IMR-90 (cell line): ENCODE data around the gene H1-8. TPM values are rescaled to one million over a fixed set of nuclear protein-coding genes. Genes with fewer than 3 reads are reported as not detected.

ENCODE experiments used
- ATAC-seq: fragments of 200-7000 bp; cut with Tn5 transposase; 2 replicates; pipeline ENCODE4 v1.9.1; 2020; ENCODE audit warnings: low read depth, mild to moderate bottlenecking, moderate library complexity
- BruUV-seq: library from RNA; stranded (reverse); fragments of 400-500 nt; replicated peaks from 2 replicates; lab custom pipeline; 2021; lab: Mats Ljungman, UMichigan
- CTCF ChIA-PET: fragments of 300-600 bp; formaldehyde crosslinking; extraction: SDS; loops from one replicate; lab custom pipeline; 2021; ENCODE audit warnings: antibody characterized with exemption; lab: Yijun Ruan, JAX
- POLR2A ChIA-PET: fragments of 300-600 bp; sonication (Branson Sonifier 250); formaldehyde crosslinking; loops from one replicate; lab custom pipeline; 2022; ENCODE audit warnings: antibody characterized with exemption; ENCODE audit not compliant: unreplicated experiment; lab: Charles Lee
- DNase-seq: peaks from one replicate; pipeline ENCODE4 v3.0.0; 2013
- H2AFZ ChIP-seq: replicated peaks from 2 replicates; pipeline ENCODE3; 2013; ENCODE audit warnings: low read length, mild to moderate bottlenecking; ENCODE audit not compliant: poor library complexity
- H2AK5ac ChIP-seq: 2 replicates; pipeline ENCODE4 v1.6.1; 2013; ENCODE audit warnings: low read depth, low read length, inconsistent platforms
- H2AK9ac ChIP-seq: replicated peaks from 2 replicates; pipeline ENCODE3; 2013; ENCODE audit warnings: mild to moderate bottlenecking, low read depth, low read length, moderate library complexity; ENCODE audit not compliant: poor library complexity
- H2BK120ac ChIP-seq: 2 replicates; pipeline ENCODE4 v1.6.1; 2013; ENCODE audit warnings: low read depth, low read length, inconsistent platforms
- H2BK15ac ChIP-seq: 3 replicates; pipeline ENCODE4 v1.6.1; 2013; ENCODE audit warnings: low read depth, low read length, inconsistent platforms
- H2BK20ac ChIP-seq: 2 replicates; pipeline ENCODE4 v1.6.1; 2013; ENCODE audit warnings: low read depth, mild to moderate bottlenecking, inconsistent platforms, low read length, moderate library complexity
- H2BK5ac ChIP-seq: 2 replicates; pipeline ENCODE4 v1.6.1; 2013; ENCODE audit warnings: mild to moderate bottlenecking, low read depth, low read length, inconsistent platforms; ENCODE audit not compliant: poor library complexity, severe bottlenecking
- H3K14ac ChIP-seq: replicated peaks from 2 replicates; pipeline ENCODE4 v1.6.1; 2013; ENCODE audit warnings: low read depth, low read length, inconsistent platforms
- H3K18ac ChIP-seq: 2 replicates; pipeline ENCODE4 v1.6.1; 2013; ENCODE audit warnings: low read depth, low read length, control low read depth
- H3K23ac ChIP-seq: 2 replicates; pipeline ENCODE4 v1.6.1; 2013; ENCODE audit warnings: low read depth, low read length, inconsistent platforms
- H3K27ac ChIP-seq: 2 replicates; pipeline ENCODE4 v1.5.1; 2013; ENCODE audit warnings: mild to moderate bottlenecking, control low read depth, low read length; ENCODE audit not compliant: insufficient read depth
- H3K27me3 ChIP-seq: 2 replicates; pipeline ENCODE4 v1.6.1; 2013; ENCODE audit warnings: low read length; ENCODE audit not compliant: control insufficient read depth, insufficient read depth
- H3K36me3 ChIP-seq: 2 replicates; pipeline ENCODE4 v1.6.1; 2013; ENCODE audit warnings: low read length, mixed read lengths; ENCODE audit not compliant: control insufficient read depth, insufficient read depth
- H3K4ac ChIP-seq: 2 replicates; pipeline ENCODE4 v1.6.1; 2013; ENCODE audit warnings: low read depth, low read length, inconsistent platforms
- H3K4me1 ChIP-seq: 2 replicates; pipeline ENCODE4 v1.6.1; 2013; ENCODE audit warnings: low read length, mixed read lengths; ENCODE audit not compliant: control insufficient read depth, insufficient read depth
- H3K4me2 ChIP-seq: 2 replicates; pipeline ENCODE4 v1.6.1; 2013; ENCODE audit warnings: low read depth, mild to moderate bottlenecking, control low read depth, low read length, moderate library complexity
- H3K4me3 ChIP-seq: 2 replicates; pipeline ENCODE4 v1.5.1; 2013; ENCODE audit warnings: low read depth, mild to moderate bottlenecking, control low read depth, low read length, moderate library complexity; ENCODE audit not compliant: insufficient read depth
- H3K56ac ChIP-seq: 2 replicates; pipeline ENCODE4 v1.6.1; 2013; ENCODE audit warnings: low read length, inconsistent platforms; ENCODE audit not compliant: insufficient read depth; ENCODE audit errors: extremely low read depth
- H3K79me1 ChIP-seq, 2 experiments: 2 replicates each; pipeline ENCODE4 v1.6.1; 2013; ENCODE audit warnings: low read length in 2 of 2, inconsistent platforms in 1 of 2, low read depth in 1 of 2
- H3K9ac ChIP-seq: 2 replicates; pipeline ENCODE4 v1.6.1; 2013; ENCODE audit warnings: low read depth, low read length, control low read depth
- H3K9me1 ChIP-seq: 2 replicates; pipeline ENCODE4 v1.6.1; 2013; ENCODE audit warnings: low read length, inconsistent platforms; ENCODE audit not compliant: insufficient read depth
- H3K9me3 ChIP-seq: 2 replicates; pipeline ENCODE4 v1.6.1; 2013; ENCODE audit warnings: low read length; ENCODE audit not compliant: control insufficient read depth, insufficient read depth
- H4K20me1 ChIP-seq: 2 replicates; pipeline ENCODE4 v1.6.1; 2013; ENCODE audit warnings: low read length, inconsistent platforms; ENCODE audit not compliant: insufficient read depth
- H4K5ac ChIP-seq: 2 replicates; pipeline ENCODE4 v1.6.1; 2013; ENCODE audit warnings: mild to moderate bottlenecking, low read depth, low read length, control low read depth
- H4K8ac ChIP-seq, 2 experiments: 2 replicates each; pipeline ENCODE4 v1.6.1; 2013; ENCODE audit warnings: low read depth in 2 of 2, low read length in 2 of 2, control low read depth in 1 of 2, inconsistent platforms in 1 of 2
- H4K91ac ChIP-seq: 2 replicates; pipeline ENCODE4 v1.6.1; 2013; ENCODE audit warnings: low read depth, low read length, inconsistent platforms; ENCODE audit not compliant: insufficient read depth
- BHLHE40 ChIP-seq: fragments of 150-350 bp; IDR thresholded peaks from 2 replicates; pipeline ENCODE4 v1.6.1; 2016; ENCODE audit warnings: mild to moderate bottlenecking, low read depth, low read length
- CEBPB ChIP-seq: IDR thresholded peaks from 2 replicates; pipeline ENCODE4 v1.6.1; 2012; ENCODE audit warnings: low read depth, low read length, improper control_type of control experiment
- CHD1 ChIP-seq: IDR thresholded peaks from 2 replicates; pipeline ENCODE4 v1.6.1; 2012; ENCODE audit warnings: low read depth, low read length, improper control_type of control experiment
- FOS ChIP-seq: fragments of 150-350 bp; IDR thresholded peaks from 2 replicates; pipeline ENCODE4 v1.6.1; 2016; ENCODE audit warnings: low read depth, low read length
- MAFK ChIP-seq: IDR thresholded peaks from 2 replicates; pipeline ENCODE4 v1.6.1; 2012; ENCODE audit warnings: low read depth, low read length, improper control_type of control experiment
- MAZ ChIP-seq: IDR thresholded peaks from 2 replicates; pipeline ENCODE4 v1.6.1; 2012; ENCODE audit warnings: low read depth, mild to moderate bottlenecking, low read length, improper control_type of control experiment, moderate library complexity, borderline replicate concordance
- MXI1 ChIP-seq: IDR thresholded peaks from 2 replicates; pipeline ENCODE4 v1.6.1; 2012; ENCODE audit warnings: low read depth, mild to moderate bottlenecking, low read length, moderate library complexity, borderline replicate concordance
- NFE2L2 ChIP-seq: fragments of 150-350 bp; IDR thresholded peaks from 2 replicates; pipeline ENCODE4 v1.6.1; 2016; ENCODE audit warnings: low read depth, mild to moderate bottlenecking, low read length
- POLR2A ChIP-seq: IDR thresholded peaks from 2 replicates; pipeline ENCODE4 v1.6.1; 2012; ENCODE audit warnings: mild to moderate bottlenecking, low read depth, low read length
- RAD21 ChIP-seq: IDR thresholded peaks from 2 replicates; pipeline ENCODE4 v1.6.1; 2012; ENCODE audit warnings: low read length, improper control_type of control experiment
- RCOR1 ChIP-seq: IDR thresholded peaks from 2 replicates; pipeline ENCODE4 v1.6.1; 2012; ENCODE audit warnings: mild to moderate bottlenecking, low read length, improper control_type of control experiment; ENCODE audit not compliant: insufficient replicate concordance
- RFX5 ChIP-seq: IDR thresholded peaks from 2 replicates; pipeline ENCODE4 v1.8.0; 2012; ENCODE audit warnings: low read depth, mild to moderate bottlenecking, low read length, moderate library complexity
- SMC3 ChIP-seq: fragments of 150-350 bp; IDR thresholded peaks from 2 replicates; pipeline ENCODE4 v1.6.1; 2016; ENCODE audit warnings: low read depth, mild to moderate bottlenecking, antibody characterized with exemption, low read length, moderate library complexity
- WGBS, 2 experiments: methylation state at CpG; one replicate each; pipeline versions ENCODE4 v1.1.5 to v1.1.7; 2013; ENCODE audit warnings: missing lambda C conversion rate in 2 of 2; ENCODE audit not compliant: insufficient read length in 1 of 2; ENCODE audit errors: extremely low coverage in 2 of 2; 5-methylcytosine and 5-hydroxymethylcytosine counted together
- dilution Hi-C: fragments of 300-500 bp; cut with HindIII; formaldehyde crosslinking; loops from one replicate; pipeline ENCODE4 v1.14.3; 2018; ENCODE audit warnings: low sequenced_read_pairs; ENCODE audit not compliant: unreplicated experiment
- in situ Hi-C: fragments of 300-500 bp; cut with MboI; formaldehyde crosslinking; loops from 3 replicates; pipeline ENCODE4 v1.14.3; 2019; ENCODE audit warnings: low sequenced_read_pairs, inconsistent platforms, mixed read lengths
- intact Hi-C: fragments of 100-400 bp; cut with micrococcal nuclease; formaldehyde crosslinking; loops from 2 replicates; pipeline ENCODE4 v1.10.0; 2022
- polyA plus RNA-seq, 3 experiments: library from polyadenylated mRNA; depleted of rRNA; stranded (reverse); fragments of >200 nt; gene quantifications; 2 replicates each; pipeline ENCODE4 v1.2.3, GENCODE V29; 2012; ENCODE audit warnings: low replicate concordance in 1 of 3
- total RNA-seq: library from RNA; depleted of rRNA; stranded (reverse); fragments of >200 nt; gene quantifications from 2 replicates; pipeline ENCODE4 v1.2.3, GENCODE V29; 2012
- TF ChIP-seq, protein P1 (sequence below): conservative IDR thresholded peaks from 2 replicates; pipeline ENCODE4 v1.5.1; 2012; ENCODE audit warnings: mild to moderate bottlenecking, low read depth, low read length, improper control_type of control experiment
- TF ChIP-seq, protein P2 (sequence below): fragments of 150-350 bp; IDR thresholded peaks from 2 replicates; pipeline ENCODE4 v1.6.1; 2017; ENCODE audit warnings: mild to moderate bottlenecking, antibody characterized with exemption, low read length, low read depth
- TF ChIP-seq, protein P3 (sequence below): fragments of 150-350 bp; IDR thresholded peaks from 2 replicates; pipeline ENCODE4 v1.6.1; 2016; ENCODE audit warnings: low read depth, mild to moderate bottlenecking, low read length, moderate library complexity, borderline replicate concordance

Gene H1-8
- total and polyA plus RNA-seq, 2 of the 4 experiments (the other 2 are of a cell fraction) = not detected

DNA sequence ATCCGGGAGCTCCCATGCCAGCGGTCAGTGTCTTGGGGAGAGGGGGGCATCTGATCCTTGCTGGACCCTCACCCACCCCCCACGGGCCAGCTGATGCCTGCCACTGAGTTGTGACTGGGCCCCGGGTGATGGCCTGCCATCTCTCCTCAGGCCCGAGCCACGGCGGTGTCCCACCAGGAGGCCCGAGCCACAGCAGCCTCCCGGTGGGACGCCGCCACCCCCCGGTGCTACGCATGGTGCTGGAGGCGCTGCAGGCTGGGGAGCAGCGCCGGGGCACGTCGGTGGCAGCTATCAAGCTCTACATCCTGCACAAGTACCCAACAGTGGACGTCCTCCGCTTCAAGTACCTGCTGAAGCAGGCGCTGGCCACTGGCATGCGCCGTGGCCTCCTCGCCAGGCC is 4.3 kb downstream of the H1-8 start:
- Histone ChIP-seq H2BK15ac (no peak overlapping the region), H3K4me3 (no peak overlapping the region), H3K18ac (no peak overlapping the region), H3K27me3 (no peaks in the 10 kb centered on the region), H3K4me2 (no peak overlapping the region), H4K91ac (no peak overlapping the region), H3K23ac (no peak overlapping the region), H4K20me1 (no peaks in the 10 kb centered on the region), H2AFZ (no peak overlapping the region), H4K8ac (no peak overlapping the region), H3K27ac (no peak overlapping the region), H3K79me1 (no peaks in the 10 kb centered on the region), H2BK5ac (no peak overlapping the region), H2BK120ac (no peak overlapping the region), H3K56ac (no peak overlapping the region), H3K9me3 (no peaks in the 10 kb centered on the region), H3K9ac (no peak overlapping the region), H3K14ac (no peak overlapping the region), H3K4me1 (peaks cover 3% of the 10 kb centered on the region; the same call in 1 of the 2 replicates), H2AK5ac (no peak overlapping the region), H3K36me3 (no peaks in the 10 kb centered on the region), H4K5ac (no peak overlapping the region), H2BK20ac (no peak overlapping the region), H3K4ac (no peak overlapping the region), H3K9me1 (0 out of 2 replicates have a peak, but pooled peaks cover 9% of the 10 kb centered on the region), H2AK9ac (no peak overlapping the region)
- TF ChIP-seq MAZ (no peak), RAD21 (no peak), SMC3 (no peak), RCOR1 (no peak), FOS (no peak), BHLHE40 (no peak), MAFK (no peak), POLR2A (no peak), NFE2L2 (no peak), CHD1 (no peak), RFX5 (no peak), CEBPB (no peak), MXI1 (no peak)
- TF ChIP-seq, protein P1, sequence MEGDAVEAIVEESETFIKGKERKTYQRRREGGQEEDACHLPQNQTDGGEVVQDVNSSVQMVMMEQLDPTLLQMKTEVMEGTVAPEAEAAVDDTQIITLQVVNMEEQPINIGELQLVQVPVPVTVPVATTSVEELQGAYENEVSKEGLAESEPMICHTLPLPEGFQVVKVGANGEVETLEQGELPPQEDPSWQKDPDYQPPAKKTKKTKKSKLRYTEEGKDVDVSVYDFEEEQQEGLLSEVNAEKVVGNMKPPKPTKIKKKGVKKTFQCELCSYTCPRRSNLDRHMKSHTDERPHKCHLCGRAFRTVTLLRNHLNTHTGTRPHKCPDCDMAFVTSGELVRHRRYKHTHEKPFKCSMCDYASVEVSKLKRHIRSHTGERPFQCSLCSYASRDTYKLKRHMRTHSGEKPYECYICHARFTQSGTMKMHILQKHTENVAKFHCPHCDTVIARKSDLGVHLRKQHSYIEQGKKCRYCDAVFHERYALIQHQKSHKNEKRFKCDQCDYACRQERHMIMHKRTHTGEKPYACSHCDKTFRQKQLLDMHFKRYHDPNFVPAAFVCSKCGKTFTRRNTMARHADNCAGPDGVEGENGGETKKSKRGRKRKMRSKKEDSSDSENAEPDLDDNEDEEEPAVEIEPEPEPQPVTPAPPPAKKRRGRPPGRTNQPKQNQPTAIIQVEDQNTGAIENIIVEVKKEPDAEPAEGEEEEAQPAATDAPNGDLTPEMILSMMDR = no peak
- TF ChIP-seq, protein P2, sequence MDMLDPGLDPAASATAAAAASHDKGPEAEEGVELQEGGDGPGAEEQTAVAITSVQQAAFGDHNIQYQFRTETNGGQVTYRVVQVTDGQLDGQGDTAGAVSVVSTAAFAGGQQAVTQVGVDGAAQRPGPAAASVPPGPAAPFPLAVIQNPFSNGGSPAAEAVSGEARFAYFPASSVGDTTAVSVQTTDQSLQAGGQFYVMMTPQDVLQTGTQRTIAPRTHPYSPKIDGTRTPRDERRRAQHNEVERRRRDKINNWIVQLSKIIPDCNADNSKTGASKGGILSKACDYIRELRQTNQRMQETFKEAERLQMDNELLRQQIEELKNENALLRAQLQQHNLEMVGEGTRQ = no peak
- TF ChIP-seq, protein P3, sequence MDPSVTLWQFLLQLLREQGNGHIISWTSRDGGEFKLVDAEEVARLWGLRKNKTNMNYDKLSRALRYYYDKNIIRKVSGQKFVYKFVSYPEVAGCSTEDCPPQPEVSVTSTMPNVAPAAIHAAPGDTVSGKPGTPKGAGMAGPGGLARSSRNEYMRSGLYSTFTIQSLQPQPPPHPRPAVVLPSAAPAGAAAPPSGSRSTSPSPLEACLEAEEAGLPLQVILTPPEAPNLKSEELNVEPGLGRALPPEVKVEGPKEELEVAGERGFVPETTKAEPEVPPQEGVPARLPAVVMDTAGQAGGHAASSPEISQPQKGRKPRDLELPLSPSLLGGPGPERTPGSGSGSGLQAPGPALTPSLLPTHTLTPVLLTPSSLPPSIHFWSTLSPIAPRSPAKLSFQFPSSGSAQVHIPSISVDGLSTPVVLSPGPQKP = no peak
- ChIA-PET POLR2A (no interaction called here), CTCF (interaction anchor here (0.7 kb wide), 1 partner anchor 30 kb away, joined by 3 read pairs; no protein-coding TSS in a partner anchor)
- BruUV-seq = no TSS peak
- intact Hi-C loops = no loop called here
- WGBS, 2 experiments = 94% methylated on average over 10 of the region's 24 CpGs; no CpG with 5 or more reads in 1 of the 2 experiments
- dilution Hi-C loops = no loop called here
- in situ Hi-C loops = no loop called here
- no peak for ATAC-seq
- no peak for DNase-seq
